Measurements from ENCODE around the gene NFE2L1. TPM values are rescaled to one million over a fixed set of nuclear protein-coding genes. Genes with fewer than 3 reads are reported as not detected.
A peak's percentile ranks its signal among the peaks of the same experiment; 100 is the strongest.

NFE2L1 gene
- total RNA-seq, 1 experiment from 2014 or later = 135 TPM

DNA sequence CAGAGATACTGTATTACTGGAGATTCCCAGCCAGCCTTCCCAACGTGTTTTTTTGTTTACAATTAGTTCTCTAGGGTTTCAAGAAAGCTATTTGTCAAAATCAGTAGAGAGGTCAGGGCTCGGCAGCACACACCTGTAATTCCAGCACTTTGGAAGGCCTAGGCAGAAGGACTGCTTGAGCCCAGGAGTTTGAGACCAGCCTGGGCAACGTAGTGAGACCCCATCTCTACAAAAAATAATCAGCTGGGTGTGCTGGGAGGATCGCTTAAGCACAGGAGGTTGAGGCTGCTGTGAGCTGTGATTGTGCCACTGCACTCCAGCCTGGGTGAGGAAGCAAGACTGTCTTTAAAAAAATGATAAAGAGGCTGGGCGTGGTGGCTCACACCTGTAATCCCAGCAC lies 33.7 kb downstream of the NFE2L1 start:
- Histone ChIP-seq H3K27me3 (ENCODE audit: insufficient read depth, low read length) (no peaks in the 10 kb centered on the region), H3K36me3 (ENCODE audit: control insufficient read depth in 1 of 2, insufficient read depth in 2 of 2, low read length in 2 of 2) (peaks cover under 1 to 2% of the 10 kb centered on the region in 2 experiments; a peak in 3 of 4 replicates), H4K20me1 (ENCODE audit: insufficient read depth) (peaks cover 7% of the 10 kb centered on the region; the same call in 1 of the 2 replicates), H3K9me2 (ENCODE audit: insufficient read depth) (no peaks in the 10 kb centered on the region), H3K9ac (ENCODE audit: low read length) (no peak overlapping the region), H3K4me3 (replicated peaks in 1 of 2; ENCODE audit: low read depth in 1 of 2, low read length in 2 of 2) (no peak overlapping the region), H3K79me2 (ENCODE audit: insufficient read depth, low read length) (peaks cover 92% of the 10 kb centered on the region), H3K4me2 (ENCODE audit: low read length) (no peak overlapping the region), H2AFZ (ENCODE audit: low read depth, low read length, poor library complexity, severe bottlenecking) (no peak overlapping the region), H3K9me3 (ENCODE audit: control insufficient read depth in 1 of 2, insufficient read depth in 1 of 2, low read depth in 1 of 2, low read length in 2 of 2) (no peaks in the 10 kb centered on the region), H3K27ac (ENCODE audit: low read depth, low read length) (no peak overlapping the region), H3K4me1 (ENCODE audit: control insufficient read depth in 1 of 2, insufficient read depth in 2 of 2, low read length in 2 of 2) (peaks cover 4 to 5% of the 10 kb centered on the region in 2 experiments; a peak in 2 of 4 replicates)
- TF ChIP-seq RAD21 (IDR thresholded peaks at IDR 0.05; ENCODE audit: low read depth) (no peak), FOSL1 (IDR thresholded peaks at IDR 0.05; ENCODE audit: low read depth) (no peak)
- TF ChIP-seq, protein P1, sequence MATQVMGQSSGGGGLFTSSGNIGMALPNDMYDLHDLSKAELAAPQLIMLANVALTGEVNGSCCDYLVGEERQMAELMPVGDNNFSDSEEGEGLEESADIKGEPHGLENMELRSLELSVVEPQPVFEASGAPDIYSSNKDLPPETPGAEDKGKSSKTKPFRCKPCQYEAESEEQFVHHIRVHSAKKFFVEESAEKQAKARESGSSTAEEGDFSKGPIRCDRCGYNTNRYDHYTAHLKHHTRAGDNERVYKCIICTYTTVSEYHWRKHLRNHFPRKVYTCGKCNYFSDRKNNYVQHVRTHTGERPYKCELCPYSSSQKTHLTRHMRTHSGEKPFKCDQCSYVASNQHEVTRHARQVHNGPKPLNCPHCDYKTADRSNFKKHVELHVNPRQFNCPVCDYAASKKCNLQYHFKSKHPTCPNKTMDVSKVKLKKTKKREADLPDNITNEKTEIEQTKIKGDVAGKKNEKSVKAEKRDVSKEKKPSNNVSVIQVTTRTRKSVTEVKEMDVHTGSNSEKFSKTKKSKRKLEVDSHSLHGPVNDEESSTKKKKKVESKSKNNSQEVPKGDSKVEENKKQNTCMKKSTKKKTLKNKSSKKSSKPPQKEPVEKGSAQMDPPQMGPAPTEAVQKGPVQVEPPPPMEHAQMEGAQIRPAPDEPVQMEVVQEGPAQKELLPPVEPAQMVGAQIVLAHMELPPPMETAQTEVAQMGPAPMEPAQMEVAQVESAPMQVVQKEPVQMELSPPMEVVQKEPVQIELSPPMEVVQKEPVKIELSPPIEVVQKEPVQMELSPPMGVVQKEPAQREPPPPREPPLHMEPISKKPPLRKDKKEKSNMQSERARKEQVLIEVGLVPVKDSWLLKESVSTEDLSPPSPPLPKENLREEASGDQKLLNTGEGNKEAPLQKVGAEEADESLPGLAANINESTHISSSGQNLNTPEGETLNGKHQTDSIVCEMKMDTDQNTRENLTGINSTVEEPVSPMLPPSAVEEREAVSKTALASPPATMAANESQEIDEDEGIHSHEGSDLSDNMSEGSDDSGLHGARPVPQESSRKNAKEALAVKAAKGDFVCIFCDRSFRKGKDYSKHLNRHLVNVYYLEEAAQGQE (IDR thresholded peaks at IDR 0.05; ENCODE audit: low read depth) = no peak
- no peak for ATAC-seq
- POLR2A ChIA-PET = interaction anchor here (1.1 to 3.1 kb wide), 3 partner anchors 9 to 33 kb away, joined by 3 to 13 read pairs (median 5); partner anchors contain the start of gene NFE2L1
- no peak for DNase-seq (ENCODE audit: low read depth, low spot score)
- RAD21 ChIA-PET (ENCODE audit: low non-redundant PET in 1 of 2, low total read pairs in 2 of 2, uncharacterized antibody in 2 of 2, unreplicated experiment in 2 of 2) = interaction anchor here in 1 of 2 experiments (1.4 kb wide), 1 partner anchor 49 kb away, joined by 6 read pairs; no protein-coding TSS in a partner anchor
- intact Hi-C loops (cut with micrococcal nuclease) = no loop called here
- BruUV-seq (replicated peaks) = no TSS peak
- CTCF ChIA-PET = interaction anchor here (0.6 to 3.8 kb wide), 6 partner anchors 10 to 56 kb away, joined by 3 to 56 read pairs (median 20); partner anchors contain the start of gene NFE2L1

DNA sequence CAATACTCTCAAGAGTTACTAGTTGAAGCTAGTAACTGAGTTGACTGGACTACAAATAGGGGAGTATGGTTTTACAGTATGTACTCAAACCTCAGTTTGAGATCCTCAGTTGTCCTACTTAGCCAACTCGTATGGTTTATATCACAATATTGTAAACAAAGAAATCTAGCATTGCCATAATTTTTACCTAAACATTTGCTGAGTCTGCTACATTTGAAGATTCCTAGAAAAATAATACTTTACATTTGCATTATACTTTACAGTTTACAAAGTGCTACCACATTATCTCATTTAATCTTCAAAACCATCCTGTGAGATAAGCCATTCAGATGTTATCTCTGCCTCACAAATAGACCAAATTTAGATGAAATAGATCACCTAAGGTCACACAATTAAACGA lies 36.8 kb downstream of the NFE2L1 start:
- Histone ChIP-seq H3K36me3 (ENCODE audit: control insufficient read depth in 1 of 2, insufficient read depth in 2 of 2, low read length in 2 of 2) (no peaks in the 10 kb centered on the region), H3K9me2 (ENCODE audit: insufficient read depth) (no peaks in the 10 kb centered on the region), H3K27ac (ENCODE audit: low read depth, low read length) (no peak overlapping the region), H2AFZ (ENCODE audit: low read depth, low read length, poor library complexity, severe bottlenecking) (no peak overlapping the region), H3K79me2 (ENCODE audit: insufficient read depth, low read length) (peaks cover 92% of the 10 kb centered on the region), H3K9me3 (ENCODE audit: control insufficient read depth in 1 of 2, insufficient read depth in 1 of 2, low read depth in 1 of 2, low read length in 2 of 2) (no peaks in the 10 kb centered on the region), H4K20me1 (ENCODE audit: insufficient read depth) (peaks cover 7% of the 10 kb centered on the region; the same call in 1 of the 2 replicates), H3K4me1 (ENCODE audit: control insufficient read depth in 1 of 2, insufficient read depth in 2 of 2, low read length in 2 of 2) (peaks cover 3 to 7% of the 10 kb centered on the region in 2 experiments; a peak in 2 of 4 replicates), H3K4me3 (replicated peaks in 1 of 2; ENCODE audit: low read depth in 1 of 2, low read length in 2 of 2) (no peak overlapping the region), H3K9ac (ENCODE audit: low read length) (no peak overlapping the region), H3K27me3 (ENCODE audit: insufficient read depth, low read length) (no peaks in the 10 kb centered on the region), H3K4me2 (ENCODE audit: low read length) (no peak overlapping the region)
- DNase-seq (ENCODE audit: low read depth, low spot score) (no peak), ATAC-seq (no peak)
- TSS peak; percentile 36 for BruUV-seq (replicated peaks)
- intact Hi-C loops (cut with micrococcal nuclease) = no loop called here
- RAD21 ChIA-PET (ENCODE audit: low non-redundant PET in 1 of 2, low total read pairs in 2 of 2, uncharacterized antibody in 2 of 2, unreplicated experiment in 2 of 2) = no interaction called here
- POLR2A ChIA-PET = interaction anchor here (2.4 kb wide), 1 partner anchor 36 kb away, joined by 9 read pairs; the partner anchor contains the start of gene NFE2L1
- CTCF ChIA-PET = interaction anchor here (1.4 kb wide), 1 partner anchor 9 kb away, joined by 3 read pairs; no protein-coding TSS in a partner anchor
- no peak for TF ChIP-seq TCF7L2 (IDR thresholded peaks at IDR 0.05; ENCODE audit: borderline replicate concordance, extremely low read depth, insufficient read depth, insufficient read length)
- TF ChIP-seq, protein P2, sequence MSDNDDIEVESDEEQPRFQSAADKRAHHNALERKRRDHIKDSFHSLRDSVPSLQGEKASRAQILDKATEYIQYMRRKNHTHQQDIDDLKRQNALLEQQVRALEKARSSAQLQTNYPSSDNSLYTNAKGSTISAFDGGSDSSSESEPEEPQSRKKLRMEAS (IDR thresholded peaks at IDR 0.05) = no peak
- TF ChIP-seq CEBPB (IDR thresholded peaks at IDR 0.05; ENCODE audit: low read depth) = no peak
- no peak for TF ChIP-seq SP1 (IDR thresholded peaks at IDR 0.05; ENCODE audit: low read depth)
- no peak for TF ChIP-seq POLR2A (IDR thresholded peaks at IDR 0.05; ENCODE audit: borderline replicate concordance, extremely low read depth, insufficient read depth, insufficient read length)
- TF ChIP-seq ELF1 (IDR thresholded peaks at IDR 0.05; ENCODE audit: borderline replicate concordance, low read depth) = no peak
- no peak for TF ChIP-seq RAD21 (IDR thresholded peaks at IDR 0.05; ENCODE audit: low read depth)
- TF ChIP-seq, protein P3, sequence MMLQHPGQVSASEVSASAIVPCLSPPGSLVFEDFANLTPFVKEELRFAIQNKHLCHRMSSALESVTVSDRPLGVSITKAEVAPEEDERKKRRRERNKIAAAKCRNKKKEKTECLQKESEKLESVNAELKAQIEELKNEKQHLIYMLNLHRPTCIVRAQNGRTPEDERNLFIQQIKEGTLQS (IDR thresholded peaks at IDR 0.05) = no peak
- TF ChIP-seq EZH2 (IDR thresholded peaks at IDR 0.05) = no peak
- TF ChIP-seq, protein P4, sequence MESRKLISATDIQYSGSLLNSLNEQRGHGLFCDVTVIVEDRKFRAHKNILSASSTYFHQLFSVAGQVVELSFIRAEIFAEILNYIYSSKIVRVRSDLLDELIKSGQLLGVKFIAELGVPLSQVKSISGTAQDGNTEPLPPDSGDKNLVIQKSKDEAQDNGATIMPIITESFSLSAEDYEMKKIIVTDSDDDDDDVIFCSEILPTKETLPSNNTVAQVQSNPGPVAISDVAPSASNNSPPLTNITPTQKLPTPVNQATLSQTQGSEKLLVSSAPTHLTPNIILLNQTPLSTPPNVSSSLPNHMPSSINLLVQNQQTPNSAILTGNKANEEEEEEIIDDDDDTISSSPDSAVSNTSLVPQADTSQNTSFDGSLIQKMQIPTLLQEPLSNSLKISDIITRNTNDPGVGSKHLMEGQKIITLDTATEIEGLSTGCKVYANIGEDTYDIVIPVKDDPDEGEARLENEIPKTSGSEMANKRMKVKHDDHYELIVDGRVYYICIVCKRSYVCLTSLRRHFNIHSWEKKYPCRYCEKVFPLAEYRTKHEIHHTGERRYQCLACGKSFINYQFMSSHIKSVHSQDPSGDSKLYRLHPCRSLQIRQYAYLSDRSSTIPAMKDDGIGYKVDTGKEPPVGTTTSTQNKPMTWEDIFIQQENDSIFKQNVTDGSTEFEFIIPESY (IDR thresholded peaks at IDR 0.05; ENCODE audit: extremely low read depth, insufficient replicate concordance, low read length) = no peak
- no peak for TF ChIP-seq ZFX (IDR thresholded peaks at IDR 0.05)

Measured in HCT116 (cell line).